GM21381 (cell line): ENCODE measurements around the gene CEBPG.

Experiments used
- ATAC-seq: cut with Tn5 transposase; IDR thresholded peaks from one replicate; pipeline ENCODE4 v1.9.1; 2021; ENCODE audit warnings: mild to moderate bottlenecking, moderate library complexity; ENCODE audit not compliant: unreplicated experiment

CEBPG gene

DNA sequence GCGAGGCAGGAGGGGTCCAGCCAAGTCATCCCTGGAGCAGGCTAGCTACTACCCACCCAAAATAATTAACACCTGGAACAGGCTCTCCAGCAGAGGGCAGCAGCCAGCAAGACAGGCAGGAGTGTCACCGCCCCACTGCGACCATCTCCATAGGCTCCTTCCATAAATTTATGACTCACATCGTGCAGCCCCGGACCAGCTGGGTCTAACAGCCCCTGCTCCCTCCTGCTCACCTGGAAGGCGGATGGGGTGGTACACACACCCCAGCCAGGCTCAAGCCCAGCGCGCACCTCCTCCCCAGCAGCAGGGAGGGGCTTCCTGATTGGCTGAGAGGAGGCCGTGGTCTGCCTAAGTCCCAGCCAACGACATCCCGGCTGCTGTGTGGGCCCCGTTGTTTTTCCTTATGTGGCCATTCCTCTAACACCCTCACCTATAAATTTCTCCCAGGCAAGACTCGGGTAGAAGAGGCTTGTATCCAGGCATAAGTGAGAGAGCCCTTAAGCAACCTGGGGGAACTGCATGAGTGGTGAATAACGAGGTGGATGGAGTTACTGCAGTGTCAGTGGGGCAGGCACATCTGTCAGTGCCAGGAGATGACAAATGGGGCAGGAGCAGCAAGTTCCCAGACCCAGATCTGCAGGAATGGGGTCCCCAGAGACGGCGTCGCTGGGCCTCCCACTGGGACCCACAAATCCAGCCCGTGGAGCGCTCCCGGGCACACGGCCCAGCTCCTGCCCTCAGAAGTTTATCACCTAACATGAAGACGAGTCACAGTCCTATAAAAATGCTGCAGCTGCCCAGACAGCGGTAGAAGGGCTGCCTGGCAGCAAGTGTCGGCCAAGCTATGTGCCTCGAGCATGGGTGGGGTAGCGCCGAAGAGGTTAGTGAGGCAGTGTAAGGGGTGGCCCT lies 43.1 kb downstream of the CEBPG start:
- no peak for ATAC-seq

GRCh38 chr19:33417751-33418150 lies 44.2 kb downstream of the CEBPG start:
- ATAC-seq = no peak

DNA sequence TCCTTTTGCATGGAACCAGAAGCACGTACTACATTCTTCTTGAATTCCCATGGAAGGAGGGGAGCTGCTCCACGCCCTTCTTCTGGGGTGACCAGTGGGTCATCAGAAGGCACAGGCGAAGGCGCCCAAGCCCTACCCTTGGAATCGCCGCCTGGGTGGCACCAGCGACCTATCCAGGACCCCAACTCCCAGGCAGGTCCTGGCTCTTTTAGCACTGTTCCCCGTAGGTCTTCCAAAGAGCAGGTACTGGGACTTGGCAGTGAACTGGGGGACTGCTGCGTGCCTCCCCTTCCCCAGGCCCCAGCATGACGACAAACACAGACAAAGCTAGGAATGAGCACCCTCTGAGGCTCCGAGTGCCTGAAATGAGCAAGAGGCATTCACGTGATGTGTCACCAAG lies 45.0 kb downstream of the CEBPG start:
- no peak for ATAC-seq

DNA sequence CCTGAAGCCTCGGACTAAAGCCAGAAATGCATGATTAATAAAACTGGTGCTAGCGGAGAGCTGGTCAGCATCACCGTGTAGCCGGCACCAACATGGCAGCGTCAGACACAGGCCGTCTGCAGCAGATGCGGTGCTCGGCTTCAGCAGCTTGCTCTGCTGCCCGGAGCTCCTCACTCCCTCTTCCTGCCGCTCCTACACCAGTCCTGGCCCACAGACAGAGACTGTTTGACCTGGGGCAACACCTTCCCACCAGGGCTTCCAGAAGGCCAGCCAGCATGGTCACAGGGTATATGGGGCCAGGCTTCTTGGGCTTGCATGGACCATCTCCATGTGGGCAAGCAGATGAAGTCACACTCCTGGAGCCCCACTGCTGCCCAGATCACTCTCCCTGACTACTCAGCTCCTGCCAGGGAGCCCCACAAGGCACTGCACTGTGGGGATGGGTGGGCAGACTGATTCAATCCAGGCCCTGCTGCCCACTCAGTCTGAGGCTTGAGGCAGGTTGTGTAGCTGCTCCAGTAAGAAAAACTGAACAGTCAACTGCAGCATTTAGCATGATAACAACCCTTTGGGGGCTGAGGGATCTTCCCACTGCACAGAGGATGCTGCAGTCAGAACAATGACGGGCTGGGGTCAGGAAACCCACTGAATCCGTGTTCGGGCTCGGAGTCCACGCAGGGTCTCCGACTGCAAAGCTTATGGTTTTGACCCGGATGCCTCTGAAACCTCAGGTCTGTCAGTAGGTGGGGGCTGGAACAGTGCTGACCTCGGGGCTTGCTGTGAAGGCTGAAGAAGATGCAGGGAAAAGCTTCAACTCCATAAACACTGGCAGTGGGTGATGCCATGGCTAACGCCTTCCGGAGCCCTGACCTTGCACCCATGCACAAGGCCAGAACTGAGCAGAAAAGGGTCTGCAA lies 45.6 kb downstream of the CEBPG start:
- no peak for ATAC-seq

- no peak for ATAC-seq
Measured at GRCh38 chr19:33419788-33420130, 46.2 kb downstream of the CEBPG start.

- ATAC-seq = no peak
Measured at GRCh38 chr19:33420821-33421220, 47.3 kb downstream of the CEBPG start.

DNA sequence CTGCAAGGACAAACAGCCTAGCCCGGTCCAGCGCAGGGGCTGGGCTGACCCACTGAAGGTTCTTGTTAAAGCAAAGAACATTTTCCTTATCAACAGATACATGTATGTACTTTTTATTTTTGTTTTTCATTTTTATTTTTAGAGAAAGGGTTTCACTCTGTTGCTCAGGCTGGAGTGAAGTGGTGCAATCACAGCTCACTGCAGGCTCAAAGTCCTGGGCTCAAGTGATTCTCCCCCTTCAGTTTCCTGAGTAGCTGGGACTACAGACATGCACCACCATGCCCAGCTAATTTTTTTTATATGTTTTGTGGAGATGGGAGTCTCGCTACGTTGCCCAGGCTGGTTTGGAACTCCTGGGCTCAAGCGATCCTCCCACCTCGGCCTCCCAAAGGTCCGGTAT lies 47.9 kb downstream of the CEBPG start:
- ATAC-seq = no peak

GRCh38 chr19:33422369-33423180 lies 49.1 kb downstream of the CEBPG start:
- no peak for ATAC-seq

GRCh38 chr19:33424181-33424580 lies 50.7 kb downstream of the CEBPG start:
- no peak for ATAC-seq

DNA sequence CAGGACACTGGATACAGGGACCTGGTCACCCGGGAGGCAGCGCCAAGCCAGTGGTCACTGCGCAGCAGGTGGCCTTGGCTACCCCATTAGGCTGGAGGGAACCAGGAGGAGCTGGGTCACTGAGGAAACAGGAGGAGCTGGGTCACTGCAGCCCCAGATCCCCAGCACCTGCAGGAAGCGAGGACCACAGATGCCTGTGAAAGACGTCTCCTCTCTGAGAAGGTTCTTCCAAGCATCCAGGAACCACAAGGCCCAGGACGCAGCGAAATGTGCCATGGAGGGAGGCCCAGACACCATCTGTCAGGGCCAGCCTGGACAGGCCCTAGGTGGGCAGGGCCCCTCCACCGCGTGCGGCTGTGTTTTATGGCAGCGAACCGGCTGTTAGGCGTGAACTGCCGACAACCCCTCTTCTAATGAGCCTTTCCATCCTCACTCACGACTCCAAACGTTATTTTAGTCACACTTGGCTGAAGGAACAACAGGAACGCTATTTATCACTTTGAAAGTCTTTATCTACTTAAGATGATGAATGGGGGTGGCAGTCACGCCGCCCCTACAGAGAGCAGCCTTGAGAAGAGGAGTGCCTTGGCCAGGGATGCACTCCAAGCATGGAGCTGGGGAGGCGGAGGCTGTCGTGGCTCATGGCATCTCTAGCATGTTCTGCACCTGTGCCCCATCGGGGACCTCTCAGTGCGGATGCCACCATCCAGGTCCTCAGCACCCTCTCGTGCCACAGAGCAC lies 53.3 kb downstream of the CEBPG start:
- no peak for ATAC-seq

DNA sequence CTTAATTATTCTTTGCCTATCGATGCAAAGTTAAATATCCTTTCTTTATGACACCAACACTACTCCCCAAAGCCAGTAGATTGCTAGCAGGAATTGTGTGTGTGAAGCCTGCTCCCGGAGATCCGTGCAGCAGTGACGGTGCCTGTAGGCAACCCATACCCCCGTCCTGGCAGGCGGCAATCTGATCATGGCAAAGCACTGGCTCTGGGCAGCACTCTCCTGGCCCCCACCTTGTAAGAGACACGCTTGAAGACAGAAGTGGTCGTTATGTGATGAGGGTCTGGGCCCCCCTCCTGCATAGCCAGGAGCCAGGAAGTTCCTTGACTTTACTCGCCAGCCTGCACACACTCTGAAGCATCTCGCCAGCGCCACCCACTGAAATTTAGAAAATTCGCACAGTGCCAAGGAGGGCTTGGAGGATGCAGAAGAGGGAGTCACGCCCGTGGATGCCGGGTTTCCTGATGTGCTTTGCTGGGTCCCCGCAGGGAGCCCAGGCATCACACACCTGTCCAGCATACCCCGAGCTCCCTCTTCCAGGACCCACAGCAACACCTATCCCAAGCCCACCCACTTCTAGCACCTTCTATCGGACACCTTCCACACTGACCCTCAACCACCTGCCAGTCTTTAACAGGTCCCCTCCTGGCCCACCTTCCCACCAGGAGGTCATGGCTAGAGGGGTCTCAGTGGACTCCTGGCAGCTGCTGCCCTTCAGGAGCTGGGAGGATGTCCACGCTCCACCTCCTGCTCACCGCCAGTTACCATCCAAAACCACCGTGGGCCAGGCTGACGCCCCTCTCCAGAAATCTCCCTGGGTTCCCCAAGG lies 54.5 kb downstream of the CEBPG start:
- ATAC-seq = no peak

- ATAC-seq = no peak
Measured at GRCh38 chr19:33428627-33429125, 55.2 kb downstream of the CEBPG start.

- ATAC-seq = no peak
Measured at GRCh38 chr19:33429891-33430673, 56.6 kb downstream of the CEBPG start.

DNA sequence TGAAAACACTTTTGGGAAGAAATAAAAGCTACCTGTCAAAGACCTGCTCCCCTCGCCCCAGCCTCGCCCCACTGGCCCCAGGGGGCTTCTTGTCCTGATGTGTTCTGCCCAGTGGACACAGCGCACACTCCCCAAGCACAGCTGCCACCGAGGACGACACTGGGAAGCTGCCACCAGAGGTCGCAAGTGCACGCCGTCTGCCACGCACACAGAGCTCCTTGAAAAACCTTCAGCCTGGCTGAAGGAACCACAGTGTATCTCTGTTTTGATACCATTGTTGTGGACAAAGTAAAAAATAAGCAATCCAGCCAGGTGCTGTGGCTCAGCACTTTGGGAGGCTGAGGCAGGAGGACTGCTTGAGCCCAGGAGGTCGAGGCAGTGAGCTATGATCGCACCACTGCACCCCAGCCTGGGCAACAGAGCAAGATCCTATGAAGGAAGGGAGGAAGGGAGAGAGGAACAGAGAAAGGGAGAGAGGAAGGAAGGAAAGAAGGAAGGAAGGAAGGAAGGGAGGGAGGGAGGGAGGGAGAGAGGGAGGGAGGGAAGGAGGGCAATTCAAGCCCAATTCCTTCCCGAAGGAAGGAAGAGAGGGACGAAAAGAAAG lies 57.3 kb downstream of the CEBPG start:
- ATAC-seq = no peak

GRCh38 chr19:33432015-33432414 lies 58.5 kb downstream of the CEBPG start:
- no peak for ATAC-seq
